ENCODE data around the gene KRT81.

Gene KRT81

DNA sequence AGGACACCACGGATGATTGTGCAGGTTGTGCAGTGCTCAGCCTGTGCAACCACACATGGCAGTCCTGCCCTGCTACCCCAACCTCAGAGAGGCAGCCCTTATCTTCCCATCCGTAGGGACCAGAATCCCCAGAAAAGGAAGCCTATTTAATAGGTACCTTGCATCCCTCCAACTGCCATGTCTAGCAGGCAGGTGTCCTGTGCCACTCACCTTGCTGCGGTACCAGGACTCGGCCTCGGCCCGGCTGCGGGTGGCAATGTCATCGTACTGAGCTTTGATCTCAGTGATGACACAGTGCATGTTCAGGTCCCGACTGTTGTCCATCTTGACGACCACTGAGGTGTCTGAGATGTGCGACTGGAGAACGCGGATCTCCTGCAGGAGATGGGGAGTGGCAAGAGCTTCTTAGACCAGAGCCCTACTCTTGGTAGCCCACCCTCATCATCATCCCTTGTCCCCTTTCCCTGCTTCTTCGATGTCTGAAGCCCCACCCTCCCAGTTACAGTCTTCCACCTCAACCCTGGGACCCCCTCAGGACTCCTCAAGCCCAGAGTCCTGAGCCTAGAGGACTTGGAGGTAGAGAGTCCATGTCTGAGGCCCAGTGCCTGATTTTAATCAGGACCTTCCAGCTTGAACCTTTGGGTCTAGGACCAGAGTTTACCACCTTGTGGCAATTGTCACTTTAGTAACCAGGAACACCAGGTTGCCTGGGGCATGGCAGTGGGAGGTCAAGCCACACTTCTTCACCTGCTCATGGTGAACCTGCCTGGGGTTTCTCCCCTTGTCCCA, 37.7 kb downstream of the KRT81 start:
- peak; percentile 44 for DNase-seq (ENCODE audit: low spot score)

DNA sequence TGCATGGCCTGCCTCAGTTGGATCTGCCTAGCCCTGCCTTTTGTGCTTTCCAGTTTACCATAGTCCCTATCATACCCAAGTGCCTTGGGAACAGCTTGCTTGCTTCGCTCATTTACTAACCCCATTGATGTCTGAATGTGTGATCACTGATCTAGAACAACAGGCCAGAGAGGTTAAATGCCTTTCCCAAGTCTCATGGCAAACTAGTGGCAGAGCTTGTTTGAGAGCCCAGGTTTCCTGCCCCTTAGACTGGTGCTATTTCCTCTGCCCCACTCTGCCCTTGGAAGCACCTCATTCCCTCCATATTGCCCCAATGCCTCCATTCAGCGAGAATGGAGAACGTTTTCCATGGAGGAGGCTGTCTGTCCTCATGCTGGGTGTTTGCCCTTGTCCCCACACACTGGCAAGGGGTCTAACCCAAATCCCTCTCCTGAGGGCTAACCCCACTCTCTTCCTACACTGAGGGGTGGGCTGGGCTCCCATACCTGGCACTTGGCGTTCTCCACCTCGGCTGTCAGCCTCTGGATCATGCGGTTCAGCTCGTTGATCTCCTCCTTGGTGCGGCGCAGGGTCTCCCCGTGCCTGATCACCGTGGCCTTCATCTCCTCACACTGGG, 38.5 kb downstream of the KRT81 start:
- DNase-seq (ENCODE audit: low spot score): peak; percentile 40

DNA sequence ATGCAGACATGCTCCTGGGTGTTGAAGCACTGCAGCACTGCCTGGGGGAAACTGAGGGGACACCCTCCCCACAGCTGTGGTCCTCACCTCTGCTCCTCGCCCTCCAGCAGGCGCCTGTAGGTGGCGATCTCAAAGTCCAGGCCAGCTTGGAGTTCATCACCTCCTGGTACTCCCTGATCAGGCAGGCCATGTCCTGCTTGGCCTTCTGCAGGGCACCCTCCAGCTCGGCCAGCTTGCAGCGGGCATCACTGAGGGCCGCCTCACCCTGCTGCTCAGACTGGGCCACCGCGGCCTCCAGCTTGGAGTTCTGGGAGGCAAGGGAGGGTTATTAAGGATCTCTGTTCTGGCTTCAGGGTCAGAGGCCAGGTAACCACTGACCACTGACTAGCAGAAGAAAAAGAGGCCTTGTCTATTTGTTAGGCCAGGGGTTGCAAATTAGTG, 39.1 kb downstream of the KRT81 start:
- peak; percentile 38 for DNase-seq (ENCODE audit: low spot score)

DNA sequence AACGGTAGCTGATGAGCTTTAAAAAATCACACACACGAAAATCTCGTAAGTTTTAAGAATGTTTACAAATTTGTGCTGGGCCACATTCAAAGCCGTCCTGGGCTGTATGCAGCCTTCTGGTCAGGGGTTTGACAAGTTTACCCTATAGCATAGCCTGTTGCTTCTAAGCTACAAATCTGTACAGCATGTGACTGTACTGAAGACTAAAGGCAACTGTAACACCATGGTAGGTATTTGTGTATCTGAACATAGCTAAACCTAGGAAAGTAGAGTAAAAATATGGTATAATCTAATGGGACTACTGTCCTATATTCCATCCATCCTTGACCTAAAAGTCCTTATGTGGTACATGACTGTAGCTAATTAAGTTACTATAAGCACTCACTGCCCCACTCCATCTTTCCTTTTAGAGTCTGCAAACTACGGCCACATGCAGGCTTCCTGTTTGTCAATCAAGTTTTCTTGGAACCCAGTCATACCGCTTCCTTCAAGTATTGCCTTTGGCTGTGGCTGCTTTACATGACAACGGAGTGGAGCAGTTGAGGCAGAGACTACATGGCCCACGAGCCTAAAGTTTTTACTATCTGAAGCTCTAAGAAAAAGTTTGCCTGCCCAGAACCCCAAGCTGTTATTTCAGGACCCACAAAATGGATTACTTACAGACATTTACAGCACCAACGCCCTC, 39.8 kb downstream of the KRT81 start:
- DNase-seq (ENCODE audit: low spot score): no peak

DNA sequence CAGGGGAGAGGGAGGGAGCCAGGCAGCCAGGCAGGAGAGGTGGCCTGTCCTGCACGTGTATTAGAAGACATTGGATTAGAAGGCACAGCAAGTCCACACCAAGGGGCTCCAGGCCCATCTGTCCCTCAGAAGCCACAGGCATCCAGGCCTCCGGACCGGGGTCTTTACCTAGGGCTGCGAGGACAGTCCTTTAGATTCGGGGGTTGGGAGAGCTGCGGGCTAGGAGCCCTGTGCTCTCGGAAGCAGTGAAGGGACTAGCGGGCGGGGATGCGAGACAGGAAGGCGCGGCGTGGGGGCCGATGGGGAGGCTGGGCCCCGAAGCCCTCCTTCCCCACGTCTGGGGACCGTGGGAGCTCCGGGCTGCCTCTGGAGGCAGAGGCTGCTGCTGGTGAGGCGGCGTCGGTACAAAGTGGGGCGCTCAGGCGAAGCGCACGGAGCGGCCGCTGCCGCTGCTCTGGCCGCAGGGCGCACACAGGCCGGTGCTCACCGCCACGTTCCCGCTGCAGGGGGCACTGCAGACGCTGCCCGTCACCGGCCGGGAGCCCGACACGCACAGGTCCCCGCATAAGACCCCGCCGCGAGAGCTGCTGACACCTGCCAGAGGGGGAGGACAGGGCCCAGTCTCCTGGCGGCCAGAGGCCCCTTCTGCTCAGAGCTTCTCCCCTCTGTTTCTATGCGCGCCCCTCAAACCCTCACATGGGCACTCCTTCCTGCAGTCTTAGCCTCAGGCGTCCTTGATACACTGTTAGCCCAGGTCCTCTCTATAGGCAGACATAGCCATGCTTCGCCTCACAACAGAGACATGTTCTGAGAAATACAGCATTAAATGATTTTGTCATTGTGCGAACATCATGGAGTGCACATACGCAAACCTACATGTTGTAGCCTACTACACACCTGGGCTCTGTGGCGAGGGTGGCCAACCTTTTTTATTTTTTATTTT, 41.0 kb downstream of the KRT81 start:
- DNase-seq (ENCODE audit: low spot score): peak; percentile 57

DNA sequence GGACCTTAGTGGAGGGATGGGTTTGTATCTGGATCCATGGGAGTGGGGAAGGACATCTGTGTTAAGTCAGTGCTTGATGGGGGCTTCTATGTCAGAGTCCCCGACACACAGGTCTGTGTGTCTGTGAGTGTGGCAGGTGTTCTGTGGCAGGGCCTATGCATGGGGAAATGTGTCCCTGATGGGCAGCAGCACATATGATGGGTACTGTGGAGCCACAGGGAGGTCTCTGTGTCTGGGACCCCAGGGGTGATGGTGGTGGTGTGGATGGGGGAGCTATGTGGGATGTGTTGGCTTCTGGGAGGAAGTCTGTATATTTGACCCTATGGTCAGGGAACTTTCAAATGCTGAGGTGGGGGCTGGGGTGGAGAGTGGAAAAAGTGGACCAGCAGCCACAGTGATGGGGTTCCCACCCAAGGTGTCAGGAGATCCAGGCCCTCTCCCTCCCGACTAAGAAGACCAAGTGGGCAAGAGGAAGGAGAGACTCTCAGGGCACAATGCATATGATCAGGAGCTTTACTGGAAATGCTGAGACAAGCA, 41.8 kb downstream of the KRT81 start:
- DNase-seq (ENCODE audit: low spot score): no peak

DNA sequence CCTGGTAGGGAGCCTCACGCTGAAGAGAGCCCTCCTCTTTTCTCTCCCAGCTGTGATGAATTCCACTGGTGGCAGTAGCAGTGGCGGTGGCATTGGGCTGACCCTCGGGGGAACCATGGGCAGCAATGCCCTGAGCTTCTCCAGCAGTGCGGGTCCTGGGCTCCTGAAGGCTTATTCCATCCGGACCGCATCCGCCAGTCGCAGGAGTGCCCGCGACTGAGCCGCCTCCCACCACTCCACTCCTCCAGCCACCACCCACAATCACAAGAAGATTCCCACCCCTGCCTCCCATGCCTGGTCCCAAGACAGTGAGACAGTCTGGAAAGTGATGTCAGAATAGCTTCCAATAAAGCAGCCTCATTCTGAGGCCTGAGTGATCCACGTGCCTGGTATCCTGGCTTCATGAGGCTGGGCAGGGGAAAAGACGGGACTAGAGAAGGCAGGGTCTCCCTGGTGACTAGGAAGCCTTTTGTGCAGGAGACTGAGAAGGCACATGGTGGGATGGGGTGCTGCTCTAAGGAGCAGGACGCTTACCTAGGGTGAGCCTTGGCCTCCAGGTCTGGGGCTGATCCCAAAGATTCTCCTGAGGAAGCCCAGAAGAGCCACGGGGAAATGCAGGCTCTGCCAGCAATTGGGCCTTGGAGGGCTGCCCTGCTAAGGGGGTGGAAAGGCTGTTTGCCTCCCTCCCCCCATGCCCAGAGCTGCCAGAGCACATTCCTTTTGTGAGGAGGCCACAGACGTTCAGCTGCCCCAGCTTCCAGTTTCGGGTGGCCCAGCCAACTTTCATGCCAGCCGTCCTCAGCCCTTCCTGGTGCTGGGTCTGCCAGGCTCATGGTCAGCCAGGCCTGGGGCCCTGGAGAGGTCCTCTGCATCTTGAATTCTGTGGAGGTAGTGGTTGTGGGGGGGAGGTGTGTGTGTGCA, 42.5 kb downstream of the KRT81 start:
- peak; percentile 61 for DNase-seq (ENCODE audit: low spot score)

DNA sequence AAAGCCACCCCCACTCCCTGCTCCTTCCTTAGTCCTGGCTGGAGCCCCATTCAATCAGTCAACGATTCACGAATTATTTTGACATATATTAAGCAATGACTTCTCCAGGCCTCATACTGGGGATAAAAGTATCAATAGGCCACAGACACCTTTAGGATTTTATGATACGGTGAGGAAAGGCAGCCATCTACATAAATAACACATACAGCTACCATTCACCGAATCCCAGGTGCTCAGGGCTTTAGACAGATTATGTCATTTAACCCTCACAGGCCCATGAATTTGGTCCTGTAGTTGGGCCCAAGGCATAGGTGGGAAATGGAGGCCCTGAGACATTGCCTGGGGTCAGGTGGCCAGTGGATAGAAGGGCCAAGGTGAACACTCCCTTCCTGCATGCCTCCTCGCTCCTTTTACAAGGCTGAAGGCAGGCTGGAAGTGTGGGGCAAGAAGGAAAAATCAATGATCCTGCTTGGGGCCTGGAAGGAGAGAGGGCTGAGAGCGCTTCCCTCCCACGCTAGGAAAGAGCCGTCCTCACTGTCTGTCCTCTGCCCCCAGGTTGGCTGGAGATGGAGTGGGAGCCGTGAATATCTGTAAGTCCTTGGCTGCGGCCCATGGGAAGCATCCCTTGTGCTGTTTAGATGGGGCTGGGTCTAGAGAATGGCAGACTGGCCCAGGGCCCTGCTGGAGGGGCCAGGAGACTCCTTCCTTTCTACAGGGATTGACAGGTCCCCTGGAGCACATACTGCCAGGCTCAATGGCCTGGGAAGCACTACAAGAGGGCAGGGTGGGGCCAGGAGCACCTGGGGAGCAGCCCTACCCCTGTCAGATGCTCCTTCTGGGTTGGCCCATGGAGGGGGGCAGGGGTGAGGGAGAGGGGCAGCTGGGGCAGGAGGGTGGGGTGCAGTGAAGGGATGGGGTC, 43.5 kb downstream of the KRT81 start:
- peak; percentile 49 for DNase-seq (ENCODE audit: low spot score)

DNA sequence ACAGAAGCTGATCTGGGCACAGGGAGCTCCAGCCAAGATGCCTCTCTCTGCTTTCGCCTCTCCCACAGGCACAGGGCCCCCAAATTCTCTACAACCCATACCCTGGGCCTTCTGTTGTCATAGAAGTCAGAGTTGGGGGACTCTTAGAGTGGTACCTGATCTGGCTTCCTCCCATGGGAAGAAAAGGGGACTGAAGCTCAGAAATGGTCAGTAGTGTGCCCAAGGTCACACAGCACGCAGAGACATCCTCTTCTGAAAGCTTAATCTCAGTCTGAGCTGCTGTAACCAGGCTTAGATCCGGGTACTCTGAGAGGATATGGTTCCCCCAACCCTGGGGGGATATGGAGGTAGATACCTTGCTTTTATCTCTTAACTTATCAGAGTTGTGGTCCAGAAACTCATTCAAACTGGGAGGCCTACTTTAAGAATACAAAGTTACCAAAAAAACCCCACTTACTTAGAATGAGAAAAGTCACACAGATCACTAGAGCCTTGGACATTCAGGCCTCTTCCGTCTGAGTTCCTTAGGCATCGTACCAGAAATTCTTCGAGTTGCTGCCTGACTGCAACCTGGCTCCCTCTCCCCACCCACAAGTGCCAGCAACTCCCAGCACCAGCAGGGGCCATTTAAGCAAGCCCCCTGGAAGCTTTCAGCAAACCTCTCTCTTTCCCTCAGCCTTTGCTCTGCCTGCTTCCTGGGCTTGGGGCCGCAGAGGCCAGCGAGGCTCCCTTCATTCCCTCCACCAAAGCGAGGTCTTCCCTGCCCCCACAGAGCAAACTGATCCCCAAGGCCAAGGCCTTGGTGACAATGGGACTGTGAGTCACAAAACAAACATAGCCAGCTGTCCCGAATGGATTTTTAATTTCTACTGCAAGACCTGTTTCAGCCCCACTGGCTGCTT, 44.4 kb downstream of the KRT81 start:
- DNase-seq (ENCODE audit: low spot score): peak; percentile 54

DNA sequence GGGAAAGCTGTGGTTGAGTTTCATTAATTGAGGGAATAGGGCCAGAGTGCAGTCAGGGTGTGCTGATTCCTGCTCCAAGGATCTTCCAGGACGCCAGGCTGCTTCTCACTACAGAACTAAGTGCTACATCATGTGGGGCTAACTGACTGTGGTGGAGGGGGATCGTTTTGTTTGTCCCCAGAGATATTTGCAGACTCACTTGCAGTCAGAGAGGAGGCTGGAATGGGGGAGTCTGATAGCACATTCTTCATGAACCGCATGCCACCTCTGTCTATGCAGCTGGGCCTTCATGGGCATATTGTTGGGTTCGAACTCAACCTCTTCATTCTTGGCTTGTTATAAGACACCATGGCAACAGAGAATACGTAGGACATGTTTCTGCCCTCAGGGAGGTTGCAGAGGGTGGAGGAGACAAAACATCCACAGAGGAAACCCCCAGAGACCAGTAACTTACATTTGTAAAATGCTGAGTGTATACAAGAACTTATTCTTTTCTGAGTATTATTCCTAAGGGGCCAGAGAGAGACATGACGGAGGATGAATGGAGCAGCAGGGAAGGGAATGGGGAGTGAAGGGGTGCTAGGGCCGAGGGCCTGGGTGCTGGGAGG, 45.3 kb downstream of the KRT81 start:
- no peak for DNase-seq (ENCODE audit: low spot score)

DNA sequence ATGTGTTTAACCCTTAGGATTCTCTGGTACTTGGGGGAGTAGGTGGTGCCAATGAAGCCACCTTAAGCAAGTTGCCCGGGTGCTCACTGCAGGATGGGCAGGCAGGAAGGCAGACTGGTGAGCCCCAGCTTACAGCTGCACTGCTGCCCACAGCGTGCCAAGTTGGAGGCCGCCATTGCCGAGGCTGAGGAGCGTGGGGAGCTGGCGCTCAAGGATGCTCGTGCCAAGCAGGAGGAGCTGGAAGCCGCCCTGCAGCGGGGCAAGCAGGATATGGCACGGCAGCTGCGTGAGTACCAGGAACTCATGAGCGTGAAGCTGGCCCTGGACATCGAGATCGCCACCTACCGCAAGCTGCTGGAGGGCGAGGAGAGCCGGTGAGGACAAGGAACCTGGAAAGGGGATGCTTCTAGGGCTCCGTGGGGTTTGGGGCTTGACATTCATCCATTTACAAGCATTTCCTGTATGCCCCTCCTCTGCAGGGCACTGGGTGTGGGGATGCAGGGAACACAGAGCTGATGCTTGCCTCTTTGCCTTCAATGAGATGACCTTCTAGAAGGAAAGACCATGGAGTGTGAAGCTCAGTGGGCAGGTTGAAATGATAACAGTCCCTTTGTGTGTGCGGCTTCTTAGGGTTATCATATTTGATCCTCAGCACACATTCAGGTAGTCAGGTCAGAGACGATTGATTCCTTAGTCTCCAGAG, 45.9 kb downstream of the KRT81 start:
- no peak for DNase-seq (ENCODE audit: low spot score)

DNA sequence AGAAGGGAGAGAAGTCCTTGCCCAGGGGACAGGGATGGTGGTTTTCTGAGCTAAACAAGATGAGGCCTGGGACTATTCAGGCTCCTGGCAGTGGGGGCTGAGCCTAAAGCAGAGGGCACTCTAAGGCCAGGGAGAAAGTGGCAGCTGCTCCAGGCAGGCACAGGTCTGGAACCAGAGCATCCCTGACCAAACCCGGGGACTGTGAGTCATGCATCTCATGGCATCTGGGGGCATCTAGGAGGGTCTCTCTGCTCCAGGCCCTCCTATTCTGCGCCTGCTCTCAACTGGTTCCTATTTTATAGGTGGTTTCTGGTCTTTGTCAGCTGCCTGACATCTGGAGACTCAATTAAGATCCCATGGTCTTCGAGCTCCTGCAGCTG, 46.7 kb downstream of the KRT81 start:
- DNase-seq (ENCODE audit: low spot score): no peak

DNA sequence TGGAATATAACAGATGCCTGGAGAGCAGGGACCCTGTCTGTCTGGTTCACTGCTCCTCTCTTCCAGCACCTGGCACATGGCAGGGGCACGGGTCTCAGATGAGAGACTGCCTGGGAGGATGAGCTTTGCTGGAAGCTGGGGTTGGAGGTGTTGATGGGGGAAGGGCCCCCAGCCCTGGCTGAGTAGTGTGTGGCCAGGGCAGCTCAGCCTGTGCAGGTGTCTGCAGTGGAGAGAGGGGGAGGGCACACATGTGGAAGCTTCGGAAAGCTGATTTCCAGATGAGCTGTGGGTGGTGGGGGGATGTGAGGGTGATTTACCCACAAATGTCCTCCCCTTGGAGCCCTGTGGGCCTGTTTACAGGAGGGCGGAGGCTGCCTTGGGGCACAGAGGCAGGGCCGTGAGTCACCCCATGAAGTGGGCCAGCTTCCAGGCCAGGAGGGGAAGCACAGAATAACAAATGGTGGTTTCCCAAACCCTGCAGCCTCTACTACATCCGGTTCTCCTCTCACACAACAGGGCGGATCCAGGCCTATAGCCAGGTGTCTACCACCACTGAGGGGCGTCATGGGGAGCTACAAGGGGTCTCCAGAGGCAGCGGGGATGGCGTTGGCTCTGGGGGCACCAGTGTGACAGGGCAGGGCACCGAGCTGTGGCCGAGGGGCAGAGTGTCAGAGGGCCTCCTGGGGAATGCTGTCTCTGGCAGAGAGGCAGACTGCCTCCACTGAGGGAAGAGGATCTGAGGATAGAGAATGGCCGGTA, 47.3 kb downstream of the KRT81 start:
- peak; percentile 63 for DNase-seq (ENCODE audit: low spot score)

DNA sequence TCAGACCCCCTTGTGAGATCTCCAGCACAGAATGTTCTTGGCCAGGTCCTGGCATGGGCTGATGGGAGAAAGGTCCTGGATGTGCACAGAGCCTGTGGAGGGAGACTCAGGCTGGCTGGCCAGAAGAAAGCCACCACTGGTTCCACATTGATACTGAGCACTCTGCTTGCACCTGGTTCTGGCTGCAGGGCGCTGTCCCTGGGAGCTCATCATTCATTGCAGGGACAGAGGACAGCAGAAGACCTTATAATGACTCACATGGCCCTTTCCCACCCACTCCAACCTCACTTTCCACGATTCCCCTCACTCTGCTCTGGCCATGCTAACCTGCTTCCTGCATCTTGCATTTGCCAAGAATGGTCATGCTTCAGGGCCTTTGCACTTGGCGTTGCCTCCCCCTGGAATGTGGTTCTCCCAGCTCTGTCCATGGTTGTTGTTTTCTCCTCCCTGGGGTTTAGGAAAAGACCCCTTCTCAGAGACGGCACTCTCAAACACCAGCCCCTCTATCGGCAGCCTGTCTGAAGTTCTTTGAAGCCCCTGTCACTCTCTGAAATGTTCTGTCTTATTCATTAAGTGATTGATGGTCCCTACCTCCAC, 48.0 kb downstream of the KRT81 start:
- no peak for DNase-seq (ENCODE audit: low spot score)

DNA sequence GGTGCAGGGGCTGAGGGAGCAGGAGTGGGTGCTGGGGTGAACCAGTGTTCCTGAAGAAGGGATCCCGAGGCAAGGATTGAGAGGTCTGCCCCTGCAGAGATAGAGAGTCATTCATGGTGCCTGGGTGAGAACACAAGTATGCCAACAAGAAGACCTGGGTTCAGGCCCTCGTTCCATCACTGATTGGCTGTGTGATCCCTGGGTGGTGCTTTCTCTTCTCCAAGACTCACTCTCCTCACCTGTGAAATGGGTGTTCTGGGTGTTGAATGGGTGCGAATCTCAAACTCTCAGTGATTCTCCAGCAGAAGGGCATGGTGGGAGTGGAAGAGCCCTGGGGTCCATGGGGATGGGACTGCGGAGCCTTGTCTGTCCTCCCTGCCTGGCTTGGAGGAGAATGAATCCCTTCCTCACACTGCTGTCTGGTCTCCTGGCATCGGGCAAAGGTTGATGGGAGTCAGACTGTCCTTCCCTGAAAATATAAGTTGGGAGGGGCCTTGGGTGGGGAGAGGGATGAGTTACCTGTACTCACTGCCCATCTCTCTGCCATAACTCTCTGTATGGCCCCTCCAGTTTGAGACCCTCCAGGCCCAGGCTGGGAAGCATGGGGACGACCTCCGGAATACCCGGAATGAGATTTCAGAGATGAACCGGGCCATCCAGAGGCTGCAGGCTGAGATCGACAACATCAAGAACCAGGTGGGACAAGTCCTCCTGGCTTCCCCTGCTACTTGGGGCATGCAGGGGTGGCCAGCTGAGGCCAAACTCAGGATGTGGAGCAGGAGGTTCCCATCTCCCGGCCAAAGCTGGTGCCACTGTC, 48.7 kb downstream of the KRT81 start:
- peak; percentile 33 for DNase-seq (ENCODE audit: low spot score)

Measured in left forelimb (tissue), 1 donor.